Femur (tissue), 1 donor: ENCODE results near the gene CDK12.
"Not testable (repeated sequence)": the region's sequence is repeated elsewhere in the genome, so short reads cannot be mapped to it uniquely, and the experiment has no call there.

ENCODE experiments used
- DNase-seq: peaks from one replicate; pipeline ENCODE4 v3.0.0-alpha.2; 2017

The CDK12 gene

DNA sequence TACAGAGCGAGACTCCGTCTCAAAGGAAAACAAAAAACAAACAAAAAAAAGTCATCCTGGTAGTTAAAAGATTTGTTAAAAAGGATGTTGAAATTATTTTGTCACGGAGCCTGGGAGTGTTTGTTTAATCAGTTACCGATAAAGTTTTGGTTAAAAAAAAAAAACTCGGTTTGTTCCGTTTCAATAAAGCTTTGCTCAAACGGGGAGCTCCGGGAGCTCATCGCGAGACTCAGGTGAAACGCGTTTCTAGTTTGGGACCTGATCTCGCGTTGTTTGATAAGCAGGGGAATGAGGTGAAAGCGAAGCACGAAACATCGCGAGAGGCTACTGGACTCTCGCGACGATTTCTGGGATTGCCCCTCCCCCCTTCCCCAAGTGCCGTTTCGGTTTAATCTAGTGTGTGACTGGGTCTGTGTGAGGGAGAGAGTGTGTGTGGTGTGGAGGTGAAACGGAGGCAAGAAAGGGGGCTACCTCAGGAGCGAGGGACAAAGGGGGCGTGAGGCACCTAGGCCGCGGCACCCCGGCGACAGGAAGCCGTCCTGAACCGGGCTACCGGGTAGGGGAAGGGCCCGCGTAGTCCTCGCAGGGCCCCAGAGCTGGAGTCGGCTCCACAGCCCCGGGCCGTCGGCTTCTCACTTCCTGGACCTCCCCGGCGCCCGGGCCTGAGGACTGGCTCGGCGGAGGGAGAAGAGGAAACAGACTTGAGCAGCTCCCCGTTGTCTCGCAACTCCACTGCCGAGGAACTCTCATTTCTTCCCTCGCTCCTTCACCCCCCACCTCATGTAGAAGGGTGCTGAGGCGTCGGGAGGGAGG lies at the start of gene CDK12:
Gene CDK12, plus strand, starts transcription at position 374 of the 813 bp plus-strand sequence. CDS start 586 bp downstream, outside the sequence.
- peak; percentile 98 for DNase-seq

DNA sequence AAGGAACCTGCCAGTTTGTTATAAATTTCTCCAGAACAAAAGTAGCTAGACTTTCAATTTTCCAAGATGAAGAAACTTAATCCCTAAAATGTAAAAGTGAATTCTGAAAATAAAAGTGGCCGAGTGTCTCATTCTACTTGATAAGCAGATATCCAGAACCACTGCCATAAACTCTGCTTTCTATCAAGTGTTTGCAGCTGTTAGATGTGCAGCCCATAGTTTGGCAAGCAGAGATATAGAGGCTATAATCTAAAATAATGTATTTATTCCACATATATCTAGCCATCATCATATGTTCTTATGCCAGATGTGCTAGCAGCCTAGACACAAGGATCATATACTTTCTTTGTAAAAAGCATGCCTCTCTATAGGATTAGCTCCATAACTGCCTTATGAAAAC lies 45.1 kb upstream of the CDK12 start:
- no peak for DNase-seq

GRCh38 chr17:39429600-39429999 lies 31.7 kb upstream of the CDK12 start:
- DNase-seq = no peak

GRCh38 chr17:39439868-39440267 lies 21.4 kb upstream of the CDK12 start:
- DNase-seq = not testable (repeated sequence)

- DNase-seq = no peak
Observed at GRCh38 chr17:39443326-39443725, 18.0 kb upstream of the CDK12 start.

DNA sequence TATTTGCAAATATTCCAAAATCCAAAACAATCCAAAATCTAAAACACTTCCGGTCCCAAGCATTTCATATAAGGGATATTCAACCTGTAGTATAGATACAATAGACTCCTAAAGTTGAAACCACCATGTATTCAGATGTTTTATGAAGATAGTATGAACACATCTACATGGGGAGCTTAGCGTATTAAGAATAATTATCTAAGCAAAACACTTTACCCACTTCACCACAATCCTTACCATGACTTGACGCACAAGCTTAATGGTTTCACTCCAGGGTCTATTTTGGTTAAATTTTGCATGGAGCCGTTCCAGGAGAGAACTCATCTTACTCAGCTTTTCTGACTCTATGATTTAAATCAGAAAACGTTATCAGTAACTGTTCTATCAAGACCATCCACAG lies 13.7 kb upstream of the CDK12 start:
- DNase-seq = no peak

GRCh38 chr17:39450051-39450450 lies 11.2 kb upstream of the CDK12 start:
- DNase-seq = no peak

DNA sequence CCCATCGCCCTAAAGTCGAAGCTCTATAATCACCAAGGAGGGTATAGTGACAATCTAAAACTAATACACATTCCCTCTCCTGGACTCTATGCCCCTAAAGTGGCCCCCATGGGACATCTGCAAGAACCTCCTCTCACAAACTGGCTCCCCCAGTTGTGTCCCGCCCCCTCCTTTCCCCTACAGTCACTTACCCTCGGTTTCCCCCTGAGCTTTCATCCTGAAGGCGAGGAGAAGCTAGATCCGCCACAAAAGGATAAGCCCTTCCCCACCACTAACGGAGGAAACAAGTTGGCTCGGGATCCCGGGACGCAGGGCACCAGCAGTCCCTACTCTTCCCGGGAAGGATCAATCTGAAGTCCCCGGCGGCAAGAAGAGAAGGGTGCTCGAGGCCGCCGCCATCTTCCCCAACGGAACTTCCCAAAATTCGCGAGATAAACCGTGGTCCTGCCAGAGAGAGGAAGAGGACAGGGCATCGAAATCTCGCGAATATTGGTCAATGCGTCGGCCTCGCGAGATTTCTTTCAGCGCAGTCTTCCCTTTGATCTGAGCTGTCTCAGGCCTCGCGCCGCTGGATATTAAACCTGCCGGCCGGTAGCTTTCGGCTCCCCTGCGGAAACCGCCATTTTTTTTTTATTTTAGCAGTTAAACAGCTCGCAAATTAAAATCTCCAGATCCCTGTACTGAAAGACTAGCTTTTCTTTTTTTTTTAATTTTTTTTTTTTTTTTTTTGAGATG lies 10.3 kb upstream of the CDK12 start, which contains the start of gene MED1:
Gene MED1, minus strand, starts transcription at position 417 of the 735 bp plus-strand sequence. Its CDS starts 201 bp downstream, at position 216.
- DNase-seq = peak; percentile 98

- DNase-seq = no peak
Observed at GRCh38 chr17:39455919-39456318, 5.4 kb upstream of the CDK12 start.

- peak; percentile 23 for DNase-seq
Observed at GRCh38 chr17:39461926-39462569, 762 bp downstream of the CDK12 start.

DNA sequence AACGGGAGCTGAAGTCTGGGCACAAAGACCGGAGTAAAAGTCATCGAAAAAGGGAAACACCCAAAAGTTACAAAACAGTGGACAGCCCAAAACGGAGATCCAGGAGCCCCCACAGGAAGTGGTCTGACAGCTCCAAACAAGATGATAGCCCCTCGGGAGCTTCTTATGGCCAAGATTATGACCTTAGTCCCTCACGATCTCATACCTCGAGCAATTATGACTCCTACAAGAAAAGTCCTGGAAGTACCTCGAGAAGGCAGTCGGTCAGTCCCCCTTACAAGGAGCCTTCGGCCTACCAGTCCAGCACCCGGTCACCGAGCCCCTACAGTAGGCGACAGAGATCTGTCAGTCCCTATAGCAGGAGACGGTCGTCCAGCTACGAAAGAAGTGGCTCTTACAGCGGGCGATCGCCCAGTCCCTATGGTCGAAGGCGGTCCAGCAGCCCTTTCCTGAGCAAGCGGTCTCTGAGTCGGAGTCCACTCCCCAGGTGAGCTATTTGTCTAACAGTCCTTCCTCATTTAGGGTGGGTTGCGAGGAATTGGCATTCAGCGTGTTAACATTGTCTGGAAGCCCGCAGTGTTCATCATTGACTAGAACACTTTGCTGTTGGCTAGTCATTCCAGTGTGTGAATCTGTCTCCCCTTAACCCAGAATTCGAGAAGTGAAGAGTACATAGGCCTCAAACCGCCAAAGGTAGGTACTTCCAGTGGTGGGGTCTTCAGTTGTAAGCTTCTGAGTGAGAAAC lies 1.5 kb downstream of the CDK12 start:
- DNase-seq = peak; percentile 22

- DNase-seq = not testable (repeated sequence)
Observed at GRCh38 chr17:39464639-39465181, 3.4 kb downstream of the CDK12 start.

DNA sequence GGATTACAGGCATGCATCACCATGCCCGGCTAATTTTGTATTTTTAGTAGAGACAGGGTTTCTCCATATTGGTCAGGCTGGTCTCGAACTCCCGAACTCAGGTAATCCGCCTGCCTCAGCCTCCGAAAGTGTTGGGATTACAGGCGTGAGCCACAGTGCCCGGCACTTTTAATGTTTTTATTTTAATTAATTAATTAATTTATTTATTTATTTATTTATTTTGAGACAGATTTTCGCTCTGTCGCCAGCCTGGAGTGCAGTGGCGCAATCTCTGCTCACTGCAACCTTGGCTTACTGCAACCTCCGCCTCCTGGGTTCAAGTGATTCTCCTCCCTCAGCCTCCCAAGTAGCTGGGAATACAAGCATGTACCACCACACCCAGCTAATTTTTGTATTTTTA lies 7.3 kb downstream of the CDK12 start:
- DNase-seq = not testable (repeated sequence)

GRCh38 chr17:39473310-39473709 lies 12.0 kb downstream of the CDK12 start:
- no peak for DNase-seq

GRCh38 chr17:39479631-39480030 lies 18.3 kb downstream of the CDK12 start:
- not testable (repeated sequence) for DNase-seq

GRCh38 chr17:39483506-39483905 lies 22.2 kb downstream of the CDK12 start:
- no peak for DNase-seq

- DNase-seq = no peak
Observed at GRCh38 chr17:39484178-39484577, 22.9 kb downstream of the CDK12 start.

- no peak for DNase-seq
Observed at GRCh38 chr17:39485555-39485954, 24.3 kb downstream of the CDK12 start.

DNA sequence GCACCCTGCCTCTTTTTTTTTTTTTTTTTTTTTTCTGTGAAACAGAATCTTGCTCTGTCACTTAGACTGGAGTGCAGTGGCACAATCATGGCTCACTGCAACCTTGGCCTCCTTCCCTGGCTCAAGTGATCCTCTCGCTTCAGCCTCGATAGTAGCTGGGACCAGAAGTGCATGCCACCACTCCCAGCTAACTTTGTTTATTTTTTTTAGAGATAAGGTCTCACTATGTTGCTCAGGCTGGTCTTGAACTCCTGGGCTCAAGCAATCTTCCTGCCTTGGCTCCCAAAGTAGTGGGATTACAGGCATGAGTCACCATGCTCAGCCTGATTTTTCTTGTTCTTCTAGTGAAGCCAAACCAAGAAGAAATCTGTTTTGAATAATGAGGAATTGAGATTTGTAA lies 25.0 kb downstream of the CDK12 start:
- no peak for DNase-seq

- not testable (repeated sequence) for DNase-seq
Observed at GRCh38 chr17:39487490-39487889, 26.2 kb downstream of the CDK12 start.

GRCh38 chr17:39487946-39488345 lies 26.7 kb downstream of the CDK12 start:
- DNase-seq = no peak

- DNase-seq = not testable (repeated sequence)
Observed at GRCh38 chr17:39496921-39497320, 35.6 kb downstream of the CDK12 start.
